A549 (cell line): ENCODE data around the gene TYW1.
"Not testable (repeated sequence)": the region's sequence is repeated elsewhere in the genome, so short reads cannot be mapped to it uniquely, and the experiment has no call there.

Experiments used
- CEBPB ChIP-seq, 2 experiments: fragments of >200 bp in 1 of 2; sonication (Bioruptor Twin) in 1 of 2; formaldehyde crosslinking in 1 of 2; IDR thresholded peaks; 2 replicates each; pipeline ENCODE4 v1.6.1; 2012 to 2016
- CTCF ChIP-seq: fragments of >200 bp; sonication (Bioruptor Twin); formaldehyde crosslinking; IDR thresholded peaks from 3 replicates; pipeline ENCODE4 v1.5.1; 2016
- EP300 ChIP-seq, 2 experiments: fragments of >200 bp; sonication (Bioruptor Twin); formaldehyde crosslinking; IDR thresholded peaks; 2 replicates in 1 of 2; 3 replicates in 1 of 2; pipeline ENCODE4 v1.6.1; 2016 to 2017
- ESRRA ChIP-seq: fragments of 150-350 bp; IDR thresholded peaks from 2 replicates; pipeline ENCODE4 v1.6.1; 2014; ENCODE audit warnings: mild to moderate bottlenecking, low read length, borderline replicate concordance
- KDM5A ChIP-seq: fragments of 200-600 bp; sonication (generic); IDR thresholded peaks from 2 replicates; pipeline ENCODE4 v1.6.1; 2016; ENCODE audit warnings: antibody characterized with exemption, mild to moderate bottlenecking
- MAZ ChIP-seq: fragments of 150-350 bp; IDR thresholded peaks from 2 replicates; pipeline ENCODE4 v1.6.1; 2014; ENCODE audit warnings: antibody characterized with exemption, low read depth, low read length, borderline replicate concordance
- NR3C1 ChIP-seq: fragments of >200 bp; sonication (Bioruptor Twin); formaldehyde crosslinking; IDR thresholded peaks from 3 replicates; pipeline ENCODE4 v1.6.1; 2017
- POLR2A ChIP-seq: IDR thresholded peaks from 2 replicates; pipeline ENCODE4 v1.6.1; 2012; ENCODE audit warnings: mild to moderate bottlenecking, low read length
- RAD21 ChIP-seq, 2 experiments: fragments of >200 bp in 1 of 2; sonication (Bioruptor Twin) in 1 of 2; formaldehyde crosslinking in 1 of 2; IDR thresholded peaks in 1 of 2; conservative IDR thresholded peaks in 1 of 2; 2 replicates in 1 of 2; 3 replicates in 1 of 2; pipeline ENCODE4 v1.6.1; 2012 to 2018; ENCODE audit warnings: inconsistent platforms in 1 of 2
- RARB ChIP-seq: fragments of 250-450 bp; sonication (Bioruptor Pico); IDR thresholded peaks from 2 replicates; pipeline ENCODE4 v1.8.0; 2021; ENCODE audit warnings: mild to moderate bottlenecking, moderate library complexity
- REST ChIP-seq: fragments of 200-600 bp; sonication (generic); IDR thresholded peaks from 2 replicates; pipeline ENCODE4 v1.6.1; 2016; ENCODE audit warnings: antibody characterized with exemption, mild to moderate bottlenecking, moderate library complexity
- RFX5 ChIP-seq: fragments of 450-650 bp; IDR thresholded peaks from 2 replicates; pipeline ENCODE4 v1.7.1; 2014; ENCODE audit warnings: antibody characterized with exemption, mild to moderate bottlenecking, moderate library complexity
- USF2 ChIP-seq: fragments of 450-650 bp; IDR thresholded peaks from 2 replicates; pipeline ENCODE4 v1.6.1; 2014; ENCODE audit warnings: antibody characterized with exemption

- not testable (repeated sequence) for TF ChIP-seq RFX5; CTCF; RAD21 (conservative IDR thresholded peaks at IDR 0.05 in 1 of 2, IDR thresholded peaks at IDR 0.05 in 1 of 2); CEBPB (IDR thresholded peaks at IDR 0.05); REST; EP300 (IDR thresholded peaks at IDR 0.05); KDM5A; USF2; RARB; ESRRA; NR3C1; POLR2A; MAZ
These were observed 118.0 kb downstream of the TYW1 start for GRCh38 chr7:67114483-67115246.
